Smooth muscle cell of the brain vasculature (primary cell): ENCODE data around the gene FRS2.

Experiments used
- DNase-seq: peaks from one replicate; pipeline ENCODE4 v3.0.0-alpha.2; 2012; ENCODE audit warnings: low read depth, low spot score

FRS2 gene

DNA sequence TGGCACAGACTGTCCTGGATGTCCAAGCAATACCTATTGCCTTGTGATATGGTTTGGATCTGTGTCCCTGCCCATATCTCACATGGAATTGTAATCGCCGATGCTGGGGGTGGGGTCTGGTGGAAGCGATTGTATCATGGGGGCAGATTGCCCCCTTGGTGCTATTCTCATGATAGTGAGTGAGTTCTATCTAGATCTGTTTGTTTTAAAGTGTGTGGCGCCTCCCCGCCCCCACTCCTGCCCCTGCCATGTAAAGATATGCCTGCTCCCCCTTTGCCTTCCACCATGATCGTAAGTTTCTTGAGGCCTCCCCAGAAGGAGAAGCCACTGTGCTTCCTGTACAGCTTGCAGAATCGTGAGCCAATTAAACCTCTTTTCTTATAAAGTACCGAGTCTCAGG lies 157.3 kb downstream of the FRS2 start:
- no peak for DNase-seq
